Measurements from ENCODE around the gene STAT5A. TPM values are rescaled to one million over a fixed set of nuclear protein-coding genes. Genes with fewer than 3 reads are reported as not detected.

Gene STAT5A
- polyA plus RNA-seq, 1 donor from 2014 or later, result 0.28 TPM

GRCh38 chr17:42354956-42355843, 66.9 kb downstream of the STAT5A start:
- Histone ChIP-seq H3K4me3 (ENCODE audit: low read length) (no peak overlapping the region), H3K27ac (ENCODE audit: low read length) (no peak overlapping the region), H3K79me2 (replicated peaks; ENCODE audit: insufficient read depth, low read length) (no peaks in the 10 kb centered on the region), H2AFZ (ENCODE audit: low read depth, low read length) (no peak overlapping the region), H3K9me3 (ENCODE audit: low read length) (no peaks in the 10 kb centered on the region), H3K27me3 (ENCODE audit: insufficient read depth, low read depth, low read length) (no peaks in the 10 kb centered on the region), H3K9me2 (ENCODE audit: insufficient read depth, low read length) (no peaks in the 10 kb centered on the region), H3F3A (ENCODE audit: insufficient read depth, low read length, poor library complexity, severe bottlenecking) (no peaks in the 10 kb centered on the region), H3K9ac (ENCODE audit: low read length) (no peak overlapping the region), H3K4me2 (ENCODE audit: low read length) (no peak overlapping the region), H3K36me3 (ENCODE audit: insufficient read depth, low read length) (no peaks in the 10 kb centered on the region), H4K20me1 (ENCODE audit: insufficient read depth) (no peaks in the 10 kb centered on the region)
- TF ChIP-seq POLR2AphosphoS5 (IDR thresholded peaks at IDR 0.05) (no peak), REST (IDR thresholded peaks at IDR 0.05; ENCODE audit: borderline replicate concordance) (no peak), TAF1 (IDR thresholded peaks at IDR 0.05; ENCODE audit: low read depth) (no peak), SMC3 (conservative IDR thresholded peaks at IDR 0.05; ENCODE audit: poor library complexity) (no peak), RAD21 (conservative IDR thresholded peaks at IDR 0.05) (no peak)

- no peaks in the 10 kb centered on the region for H3K79me2 ChIP-seq (replicated peaks; ENCODE audit: insufficient read depth, low read length)
- H2AFZ ChIP-seq (ENCODE audit: low read depth, low read length), result no peak overlapping the region
- H3K27ac ChIP-seq (ENCODE audit: low read length), result no peak overlapping the region
- H3K4me2 ChIP-seq (ENCODE audit: low read length), result no peak overlapping the region
- H3K4me3 ChIP-seq (ENCODE audit: low read length), result no peak overlapping the region
- no peaks in the 10 kb centered on the region for H3K27me3 ChIP-seq (ENCODE audit: insufficient read depth, low read depth, low read length)
- no peak for TF ChIP-seq EP300 (conservative IDR thresholded peaks at IDR 0.05; ENCODE audit: poor library complexity, severe bottlenecking)
- no peak for TF ChIP-seq POLR2AphosphoS5 (IDR thresholded peaks at IDR 0.05)
- no peak for TF ChIP-seq SMC3 (conservative IDR thresholded peaks at IDR 0.05; ENCODE audit: poor library complexity)
- TF ChIP-seq MXI1 (conservative IDR thresholded peaks at IDR 0.05; ENCODE audit: poor library complexity, severe bottlenecking), result no peak
- TF ChIP-seq REST (IDR thresholded peaks at IDR 0.05; ENCODE audit: borderline replicate concordance), result no peak
- TF ChIP-seq RAD21 (conservative IDR thresholded peaks at IDR 0.05), result no peak
- TF ChIP-seq CTCF (IDR thresholded peaks at IDR 0.05; ENCODE audit: poor library complexity, severe bottlenecking), result no peak
- no peak for TF ChIP-seq EZH2 (IDR thresholded peaks at IDR 0.05; ENCODE audit: borderline replicate concordance, insufficient read depth, low read length, poor library complexity, severe bottlenecking)
- TF ChIP-seq TAF1 (IDR thresholded peaks at IDR 0.05; ENCODE audit: low read depth), result no peak
- H4K20me1 ChIP-seq (ENCODE audit: insufficient read depth), result no peaks in the 10 kb centered on the region
- no peaks in the 10 kb centered on the region for H3F3A ChIP-seq (ENCODE audit: insufficient read depth, low read length, poor library complexity, severe bottlenecking)
- no peaks in the 10 kb centered on the region for H3K9me2 ChIP-seq (ENCODE audit: insufficient read depth, low read length)
- H3K9ac ChIP-seq (ENCODE audit: low read length), result no peak overlapping the region
- no peaks in the 10 kb centered on the region for H3K36me3 ChIP-seq (ENCODE audit: insufficient read depth, low read length)
- H3K9me3 ChIP-seq (ENCODE audit: low read length), result no peaks in the 10 kb centered on the region
Observed at GRCh38 chr17:42358434-42358833, 70.1 kb downstream of the STAT5A start.
